ENCODE measurements around the gene TNPO3.

The TNPO3 gene

DNA sequence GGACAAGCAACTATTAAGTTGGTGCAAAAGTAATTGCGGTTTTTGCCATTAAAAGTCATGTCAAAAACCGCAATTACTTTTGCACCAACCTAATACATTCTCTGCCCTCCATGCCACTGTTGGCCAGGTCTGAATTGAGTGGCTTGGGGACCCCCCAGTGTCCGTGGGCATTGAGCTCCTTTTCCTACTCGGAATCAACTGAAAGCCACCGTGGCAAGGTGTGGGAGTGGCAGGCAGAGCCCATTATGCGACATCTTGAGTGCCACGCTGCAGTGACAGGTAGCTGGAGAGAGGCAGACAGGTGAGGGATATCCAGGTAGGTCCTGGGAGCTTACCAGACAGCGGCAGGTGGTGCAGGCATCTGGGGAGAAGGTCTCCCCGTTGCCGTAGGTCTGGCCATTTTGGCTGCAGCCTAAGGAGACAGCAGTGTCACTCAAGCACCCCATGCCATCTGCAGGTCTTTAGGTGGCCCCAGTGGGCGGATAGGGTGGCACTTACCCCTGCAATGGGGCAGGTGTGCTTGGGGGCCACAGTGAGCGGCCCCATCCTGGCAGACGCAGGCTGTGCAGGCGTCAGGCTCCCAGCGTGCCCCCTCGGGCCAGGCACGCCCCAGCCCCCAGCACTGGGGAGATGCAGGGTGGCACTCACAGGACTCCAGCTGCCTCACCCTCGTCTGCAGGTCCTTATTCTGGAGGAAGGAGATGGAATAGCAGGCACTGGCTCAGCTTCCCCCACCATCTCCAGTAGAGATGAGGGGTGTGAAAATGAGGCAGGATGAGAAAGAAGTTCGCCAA lies 147.9 kb downstream of the TNPO3 start:
- DNase-seq (ENCODE audit: low spot score): no peak

- DNase-seq (ENCODE audit: low spot score): no peak
Measured at GRCh38 chr7:128906001-128906765, 148.7 kb downstream of the TNPO3 start.

DNA sequence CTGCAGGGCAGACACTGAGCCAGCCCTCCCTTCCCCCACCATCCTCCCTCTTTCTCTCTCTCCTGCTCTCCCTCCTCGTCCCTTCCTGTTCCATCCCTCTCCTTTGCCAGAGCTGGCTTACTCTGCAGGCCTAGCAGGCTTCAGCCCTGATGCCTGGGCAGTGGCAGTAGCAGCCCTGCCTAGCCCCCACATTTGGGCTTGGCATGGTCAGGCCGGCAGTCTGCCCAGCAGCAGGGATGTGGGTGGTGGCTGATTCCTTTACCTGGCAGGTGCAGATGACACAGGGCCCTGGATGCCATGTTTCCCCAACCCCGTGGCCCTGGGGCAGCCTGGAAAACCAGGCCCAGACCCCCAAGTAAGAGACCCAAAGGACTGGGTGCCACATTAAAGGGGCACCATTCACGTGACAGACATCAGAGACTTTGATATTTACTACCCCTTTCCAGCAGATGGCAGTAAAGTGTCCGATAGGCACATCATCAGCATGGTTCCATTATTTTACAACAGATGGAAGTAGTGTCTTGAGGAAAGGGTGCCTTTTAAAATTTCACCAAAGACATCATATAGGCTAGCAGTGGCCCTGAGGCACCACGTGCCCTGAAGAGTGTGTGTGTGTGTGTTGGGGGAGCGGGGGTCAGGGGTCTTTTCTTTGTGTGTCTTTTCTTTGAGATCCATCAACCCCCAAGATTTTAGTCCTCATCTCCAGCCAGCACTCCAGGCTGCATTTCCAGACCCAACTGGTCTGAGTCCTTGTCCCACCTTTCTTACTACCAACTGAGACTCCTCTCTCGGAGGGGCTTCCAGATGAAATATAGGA lies 150.3 kb downstream of the TNPO3 start:
- peak; percentile 63 for DNase-seq (ENCODE audit: low spot score)

Data from pons (tissue), 1 donor.